ENCODE results near the gene DPP9.
A peak's percentile ranks its signal among the peaks of the same experiment; 100 is the strongest.

Gene DPP9

GRCh38 chr19:4653793-4654436 lies 69.7 kb downstream of the DPP9 start:
- no peak for DNase-seq

GRCh38 chr19:4652075-4652474 lies 71.6 kb downstream of the DPP9 start:
- DNase-seq, result no peak

GRCh38 chr19:4650159-4650558 lies 73.5 kb downstream of the DPP9 start:
- no peak for DNase-seq

GRCh38 chr19:4649392-4650047 lies 74.1 kb downstream of the DPP9 start:
- DNase-seq, result no peak

- no peak for DNase-seq
Measured at GRCh38 chr19:4647676-4648644, 75.7 kb downstream of the DPP9 start.

GRCh38 chr19:4645718-4646117 lies 77.9 kb downstream of the DPP9 start:
- DNase-seq, result no peak

- DNase-seq, result no peak
Measured at GRCh38 chr19:4642625-4643024, 81.0 kb downstream of the DPP9 start.

GRCh38 chr19:4641132-4641531 lies 82.5 kb downstream of the DPP9 start:
- DNase-seq, result no peak

GRCh38 chr19:4640247-4641000 lies 83.2 kb downstream of the DPP9 start:
- DNase-seq, result no peak

GRCh38 chr19:4639531-4640246 lies 84.0 kb downstream of the DPP9 start:
- no peak for DNase-seq

GRCh38 chr19:4638828-4639530 lies 84.7 kb downstream of the DPP9 start, which contains the start of gene TNFAIP8L1:
TSS of gene TNFAIP8L1 (plus strand) at chr19:4639516. CDS start at chr19:4651870, 12,354 bp downstream.
- DNase-seq, result peak; percentile 90 to 93

- DNase-seq, result no peak
Measured at GRCh38 chr19:4638317-4638716, 85.3 kb downstream of the DPP9 start.

GRCh38 chr19:4636761-4637160 lies 86.9 kb downstream of the DPP9 start:
- DNase-seq, result no peak

- peak in 1 of 2 experiments; percentile 51 for DNase-seq
Measured at GRCh38 chr19:4636151-4636717, 87.4 kb downstream of the DPP9 start.

- DNase-seq, result no peak
Measured at GRCh38 chr19:4635754-4636116, 87.9 kb downstream of the DPP9 start.

GRCh38 chr19:4633140-4633967 lies 90.3 kb downstream of the DPP9 start:
- peak; percentile 38 to 56 for DNase-seq

Measured in SHP77 (cell line).